Measurements from ENCODE around the gene ZFP90.

ZFP90 gene

GRCh38 chr16:68526782-68527145 lies 12.3 kb upstream of the ZFP90 start:
- H3K9me3 ChIP-seq (ENCODE audit: low read depth, low read length), result no peaks in the 10 kb centered on the region

GRCh38 chr16:68528233-68528632 lies 10.9 kb upstream of the ZFP90 start:
- Histone ChIP-seq H3K4me3 (no peak overlapping the region), H3K9me3 (ENCODE audit: low read depth, low read length) (no peaks in the 10 kb centered on the region), H3K36me3 (ENCODE audit: insufficient read depth, low read length) (no peaks in the 10 kb centered on the region), H3K9ac (ENCODE audit: insufficient read length) (no peak overlapping the region), H3K27ac (no peak overlapping the region)
- TF ChIP-seq FOXP2 (optimal IDR thresholded peaks at IDR 0.05; ENCODE audit: control extremely low read depth, extremely low read length, insufficient read depth), result no peak
- no peak for TF ChIP-seq POLR2AphosphoS5 (IDR thresholded peaks at IDR 0.05; ENCODE audit: borderline replicate concordance, low read depth, low read length)
- TF ChIP-seq EZH2 (IDR thresholded peaks at IDR 0.05), result no peak
- DNase-seq (ENCODE audit: low read depth, low spot score), result no peak

More at GRCh38 chr16:68526782-68527145, 12.3 kb upstream of the ZFP90 start:
- Histone ChIP-seq H3K36me3 (ENCODE audit: insufficient read depth, low read length) (no peaks in the 10 kb centered on the region), H3K27ac (no peak overlapping the region), H3K9ac (ENCODE audit: insufficient read length) (no peak overlapping the region), H3K4me3 (no peak overlapping the region)
- TF ChIP-seq EZH2 (IDR thresholded peaks at IDR 0.05) (no peak), POLR2AphosphoS5 (IDR thresholded peaks at IDR 0.05; ENCODE audit: borderline replicate concordance, low read depth, low read length) (no peak), FOXP2 (optimal IDR thresholded peaks at IDR 0.05; ENCODE audit: control extremely low read depth, extremely low read length, insufficient read depth) (no peak)
- no peak for DNase-seq (ENCODE audit: low read depth, low spot score)

GRCh38 chr16:68528686-68529379 lies 10.3 kb upstream of the ZFP90 start:
- no peak for DNase-seq (ENCODE audit: low read depth, low spot score)
- TF ChIP-seq FOXP2 (optimal IDR thresholded peaks at IDR 0.05; ENCODE audit: control extremely low read depth, extremely low read length, insufficient read depth), result no peak
- TF ChIP-seq POLR2AphosphoS5 (IDR thresholded peaks at IDR 0.05; ENCODE audit: borderline replicate concordance, low read depth, low read length), result no peak
- TF ChIP-seq EZH2 (IDR thresholded peaks at IDR 0.05), result no peak
- Histone ChIP-seq H3K27ac (no peak overlapping the region), H3K9ac (ENCODE audit: insufficient read length) (no peak overlapping the region), H3K9me3 (ENCODE audit: low read depth, low read length) (no peaks in the 10 kb centered on the region), H3K4me3 (peak overlapping the region; percentile 77), H3K36me3 (ENCODE audit: insufficient read depth, low read length) (no peaks in the 10 kb centered on the region)

- Histone ChIP-seq H3K4me3 (peak overlapping the region; percentile 77), H3K9ac (ENCODE audit: insufficient read length) (no peak overlapping the region), H3K36me3 (ENCODE audit: insufficient read depth, low read length) (no peaks in the 10 kb centered on the region), H3K9me3 (ENCODE audit: low read depth, low read length) (no peaks in the 10 kb centered on the region), H3K27ac (no peak overlapping the region)
- no peak for TF ChIP-seq EZH2 (IDR thresholded peaks at IDR 0.05)
- no peak for TF ChIP-seq FOXP2 (optimal IDR thresholded peaks at IDR 0.05; ENCODE audit: control extremely low read depth, extremely low read length, insufficient read depth)
- TF ChIP-seq POLR2AphosphoS5 (IDR thresholded peaks at IDR 0.05; ENCODE audit: borderline replicate concordance, low read depth, low read length), result no peak
- no peak for DNase-seq (ENCODE audit: low read depth, low spot score)
Observed at GRCh38 chr16:68529608-68529930, 9.5 kb upstream of the ZFP90 start.

GRCh38 chr16:68529931-68530701 lies 9.0 kb upstream of the ZFP90 start:
- Histone ChIP-seq H3K36me3 (ENCODE audit: insufficient read depth, low read length) (no peaks in the 10 kb centered on the region), H3K27ac (no peak overlapping the region), H3K4me3 (peak overlapping the region; percentile 77), H3K9ac (ENCODE audit: insufficient read length) (peak overlapping the region; percentile 53), H3K9me3 (ENCODE audit: low read depth, low read length) (no peaks in the 10 kb centered on the region)
- peak; percentile 69; the same call in 1 of the 2 replicates for TF ChIP-seq POLR2AphosphoS5 (IDR thresholded peaks at IDR 0.05; ENCODE audit: borderline replicate concordance, low read depth, low read length)
- no peak for TF ChIP-seq EZH2 (IDR thresholded peaks at IDR 0.05)
- peak; percentile 16 for DNase-seq (ENCODE audit: low read depth, low spot score)

DNA sequence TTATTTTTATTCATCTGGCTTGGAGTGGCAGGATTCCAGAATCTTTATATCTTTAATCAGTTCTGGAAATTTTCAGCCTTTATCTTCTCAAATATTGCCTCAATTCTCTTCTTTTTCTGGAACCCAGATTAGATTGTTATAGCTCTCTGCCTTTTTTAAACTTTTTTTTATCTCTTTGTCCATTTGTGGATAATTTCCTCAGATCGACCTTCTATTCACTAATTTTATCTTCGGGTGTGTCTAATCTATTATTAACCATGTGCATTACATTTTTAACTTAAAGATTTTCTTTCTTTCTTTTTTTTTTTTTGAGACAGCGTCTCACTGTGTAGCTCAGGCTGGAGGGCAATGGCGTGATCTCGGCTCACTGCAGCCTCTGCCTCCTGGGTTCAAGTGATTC lies 5.2 kb upstream of the ZFP90 start:
- DNase-seq (ENCODE audit: low read depth, low spot score), result no peak
- Histone ChIP-seq H3K4me3 (no peak overlapping the region), H3K9ac (ENCODE audit: insufficient read length) (no peak overlapping the region), H3K9me3 (ENCODE audit: low read depth, low read length) (no peaks in the 10 kb centered on the region), H3K27ac (no peak overlapping the region), H3K36me3 (ENCODE audit: insufficient read depth, low read length) (no peaks in the 10 kb centered on the region)
- TF ChIP-seq POLR2AphosphoS5 (IDR thresholded peaks at IDR 0.05; ENCODE audit: borderline replicate concordance, low read depth, low read length) (no peak), EZH2 (IDR thresholded peaks at IDR 0.05) (no peak), FOXP2 (optimal IDR thresholded peaks at IDR 0.05; ENCODE audit: control extremely low read depth, extremely low read length, insufficient read depth) (no peak)

DNA sequence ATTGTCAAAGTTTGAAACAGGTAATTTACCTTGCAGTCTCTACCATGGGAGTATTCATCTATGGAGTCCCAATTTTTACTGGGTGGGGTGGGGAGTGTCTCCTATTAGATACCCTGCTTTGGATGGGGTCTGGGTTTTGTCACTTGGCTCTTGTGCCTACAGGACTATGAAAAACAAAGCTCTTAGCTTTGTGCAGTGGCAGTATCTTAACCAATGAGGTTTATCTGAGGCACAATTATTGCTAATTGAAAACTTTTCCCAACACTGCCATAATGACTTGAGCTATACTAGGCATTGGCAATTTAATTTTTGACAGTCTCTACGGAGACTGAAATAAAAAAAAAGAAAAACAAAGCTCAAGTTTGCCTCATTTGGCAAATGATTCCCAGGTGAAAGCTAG lies 3.8 kb upstream of the ZFP90 start:
- no peak overlapping the region for H3K9ac ChIP-seq (ENCODE audit: insufficient read length)
- TF ChIP-seq POLR2AphosphoS5 (IDR thresholded peaks at IDR 0.05; ENCODE audit: borderline replicate concordance, low read depth, low read length), result no peak
- TF ChIP-seq EZH2 (IDR thresholded peaks at IDR 0.05), result no peak
- no peak for TF ChIP-seq FOXP2 (optimal IDR thresholded peaks at IDR 0.05; ENCODE audit: control extremely low read depth, extremely low read length, insufficient read depth)
- H3K4me3 ChIP-seq, result no peak overlapping the region
- H3K36me3 ChIP-seq (ENCODE audit: insufficient read depth, low read length), result no peaks in the 10 kb centered on the region
- DNase-seq (ENCODE audit: low read depth, low spot score), result no peak
- H3K27ac ChIP-seq, result no peak overlapping the region
- H3K9me3 ChIP-seq (ENCODE audit: low read depth, low read length), result no peaks in the 10 kb centered on the region

DNA sequence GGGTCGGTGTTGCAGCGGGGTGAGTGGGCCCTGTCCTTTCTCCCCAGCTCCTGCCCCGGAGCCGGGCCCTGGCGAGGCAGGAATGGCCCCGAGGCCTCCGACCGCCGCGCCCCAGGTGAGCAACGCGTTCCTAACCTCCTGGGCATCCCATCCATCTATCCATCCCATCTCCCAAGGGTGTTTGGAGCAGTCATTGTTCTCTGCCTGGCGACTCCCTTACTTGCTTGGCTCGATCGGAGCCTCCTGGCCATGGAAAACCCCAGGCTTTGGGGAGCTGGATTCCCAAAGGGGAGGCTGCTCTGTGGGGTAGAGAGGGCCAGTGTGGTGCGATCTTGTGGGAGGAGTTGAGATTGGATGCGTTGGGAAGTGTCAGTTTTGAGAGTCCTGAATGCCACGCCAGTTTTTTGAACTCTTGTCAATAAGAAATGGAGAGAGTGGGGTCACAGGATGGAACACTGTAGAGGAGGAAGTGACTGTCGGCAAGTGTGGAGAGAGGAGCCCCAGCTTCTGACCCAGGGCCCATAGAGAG lies 684 bp downstream of the ZFP90 start:
- Histone ChIP-seq H3K9ac (ENCODE audit: insufficient read length) (no peak overlapping the region), H3K9me3 (ENCODE audit: low read depth, low read length) (no peaks in the 10 kb centered on the region), H3K36me3 (ENCODE audit: insufficient read depth, low read length) (no peaks in the 10 kb centered on the region; the same call in 1 of the 2 replicates), H3K27ac (no peak overlapping the region), H3K4me3 (peak overlapping the region; percentile 83)
- DNase-seq (ENCODE audit: low read depth, low spot score), result no peak
- TF ChIP-seq FOXP2 (optimal IDR thresholded peaks at IDR 0.05; ENCODE audit: control extremely low read depth, extremely low read length, insufficient read depth), result no peak
- TF ChIP-seq POLR2AphosphoS5 (IDR thresholded peaks at IDR 0.05; ENCODE audit: borderline replicate concordance, low read depth, low read length), result no peak
- TF ChIP-seq EZH2 (IDR thresholded peaks at IDR 0.05), result no peak
